ENCODE results near the gene SLC16A6.
"Not testable (repeated sequence)": the region's sequence is repeated elsewhere in the genome, so short reads cannot be mapped to it uniquely, and the experiment has no call there.

Gene SLC16A6

GRCh38 chr17:68310152-68310551 is 19.2 kb upstream of the SLC16A6 start:
- no peak for DNase-seq

DNA sequence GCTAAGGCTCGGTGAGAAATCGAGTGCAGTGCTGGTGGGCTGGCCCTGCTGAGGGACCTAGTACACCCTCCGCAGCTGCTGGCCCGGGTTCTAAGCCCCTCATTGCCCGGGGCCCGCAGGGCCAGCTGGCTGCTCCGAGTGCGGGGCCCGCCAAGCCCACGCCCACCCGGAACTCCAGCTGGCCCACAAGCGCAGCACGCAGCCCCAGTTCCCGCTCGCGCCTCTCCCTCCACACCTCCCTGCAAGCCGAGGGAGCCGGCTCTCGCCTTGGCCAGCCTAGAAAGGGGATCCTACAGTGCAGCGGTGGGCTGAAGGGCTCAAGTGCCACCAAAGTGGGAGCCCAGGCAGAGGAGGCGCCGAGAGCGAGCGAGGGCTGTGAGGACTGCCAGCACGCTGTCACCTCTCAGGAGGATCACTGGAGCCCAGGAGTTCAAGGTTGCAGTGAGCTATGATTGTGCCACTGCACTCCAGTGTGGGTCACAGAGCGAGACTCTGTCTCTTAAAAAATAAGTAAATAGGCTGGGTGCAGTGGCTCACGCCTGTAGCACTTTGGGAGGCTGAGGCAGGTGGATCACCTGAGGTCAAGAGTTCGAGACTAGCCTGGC is 18.2 kb upstream of the SLC16A6 start:
- DNase-seq: not testable (repeated sequence)

DNA sequence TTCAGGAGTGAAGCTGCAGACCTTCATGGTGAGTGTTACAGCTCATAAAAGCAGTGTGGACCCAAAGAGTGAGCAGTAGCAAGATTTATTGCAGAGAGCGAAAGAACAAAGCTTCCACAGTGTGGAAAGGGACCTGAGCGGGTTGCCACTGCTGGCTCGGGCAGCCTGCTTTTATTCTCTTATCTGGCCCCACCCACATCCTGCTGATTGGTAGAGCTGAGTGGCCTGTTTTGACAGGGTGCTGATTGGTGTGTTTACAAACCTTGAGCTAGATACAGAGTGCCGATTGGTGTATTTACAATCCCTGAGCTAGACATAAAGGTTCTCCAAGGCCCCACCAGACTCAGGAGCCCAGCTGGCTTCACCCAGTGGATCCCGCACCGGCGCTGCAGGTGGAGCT is 17.6 kb upstream of the SLC16A6 start:
- DNase-seq: not testable (repeated sequence)

GRCh38 chr17:68307443-68307842 is 16.5 kb upstream of the SLC16A6 start:
- DNase-seq: no peak

DNA sequence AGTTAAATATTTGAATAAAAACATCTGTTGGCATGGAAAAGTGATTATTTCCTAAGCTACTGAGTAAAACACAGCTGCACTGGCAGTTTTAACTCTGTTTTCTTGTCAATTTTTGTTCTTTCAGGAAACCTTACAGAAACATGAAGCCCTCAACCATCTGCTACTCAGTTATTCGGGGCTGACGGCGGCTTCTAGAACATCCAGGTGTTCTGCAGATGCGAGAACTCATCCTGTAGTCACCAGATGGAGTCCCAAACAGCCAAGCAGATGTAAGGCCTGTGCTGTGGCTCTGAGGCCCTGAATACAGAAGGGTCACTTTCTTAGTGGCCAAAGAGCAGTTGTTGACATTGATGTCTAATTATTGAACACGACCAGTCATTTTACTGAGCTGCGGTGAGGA is 15.9 kb upstream of the SLC16A6 start:
- DNase-seq: peak; percentile 19

GRCh38 chr17:68305142-68305541 is 14.2 kb upstream of the SLC16A6 start:
- no peak for DNase-seq

DNA sequence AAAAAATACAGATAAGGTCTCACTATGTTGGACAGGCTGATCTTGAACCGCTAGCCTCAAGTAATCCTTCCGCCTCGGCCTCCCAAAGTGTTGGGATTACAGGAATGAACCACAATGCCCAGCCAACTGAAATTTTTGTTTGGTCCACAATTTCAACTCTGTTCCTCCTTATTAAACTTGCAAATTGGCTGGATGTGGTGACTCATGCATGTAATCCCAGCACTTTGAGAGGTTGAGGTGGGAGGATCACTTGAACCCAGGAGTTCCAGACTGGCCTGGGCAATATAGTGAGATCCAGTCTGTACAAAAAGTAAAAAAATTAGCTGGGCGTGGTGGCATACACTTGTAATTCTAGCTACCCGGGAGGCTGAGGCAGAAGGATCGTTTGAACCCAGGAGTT is 13.8 kb upstream of the SLC16A6 start:
- no peak for DNase-seq

GRCh38 chr17:68302666-68303065 is 11.7 kb upstream of the SLC16A6 start:
- DNase-seq: no peak

DNA sequence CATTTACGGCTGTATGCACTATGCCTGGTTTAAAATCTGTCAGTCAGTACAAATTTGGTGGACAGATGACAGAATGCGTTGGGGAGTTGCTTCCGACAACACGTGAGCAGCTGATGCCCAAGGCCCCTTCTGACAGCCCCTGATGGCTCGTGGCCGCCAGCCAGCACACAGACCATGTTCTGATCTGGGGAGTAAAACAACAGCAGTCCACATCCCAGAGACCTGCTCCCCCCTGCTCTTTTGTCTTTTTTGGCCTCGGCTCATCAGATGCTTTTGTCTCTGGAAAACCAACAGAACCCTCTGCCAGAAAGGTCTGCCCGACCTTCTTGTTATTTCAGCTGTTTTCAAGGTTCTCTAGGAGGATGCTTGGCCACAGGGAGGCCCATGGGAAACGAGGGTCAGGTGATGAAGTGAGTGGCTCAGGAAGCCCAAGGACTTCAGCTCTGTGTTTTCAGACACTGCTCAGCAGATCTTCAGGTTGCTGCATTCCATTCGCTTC is 11.2 kb upstream of the SLC16A6 start:
- peak; percentile 47 for DNase-seq

GRCh38 chr17:68301438-68301959 is 10.6 kb upstream of the SLC16A6 start:
- no peak for DNase-seq

- no peak for DNase-seq
These were observed 8.9 kb upstream of the SLC16A6 start for GRCh38 chr17:68299817-68300216.

DNA sequence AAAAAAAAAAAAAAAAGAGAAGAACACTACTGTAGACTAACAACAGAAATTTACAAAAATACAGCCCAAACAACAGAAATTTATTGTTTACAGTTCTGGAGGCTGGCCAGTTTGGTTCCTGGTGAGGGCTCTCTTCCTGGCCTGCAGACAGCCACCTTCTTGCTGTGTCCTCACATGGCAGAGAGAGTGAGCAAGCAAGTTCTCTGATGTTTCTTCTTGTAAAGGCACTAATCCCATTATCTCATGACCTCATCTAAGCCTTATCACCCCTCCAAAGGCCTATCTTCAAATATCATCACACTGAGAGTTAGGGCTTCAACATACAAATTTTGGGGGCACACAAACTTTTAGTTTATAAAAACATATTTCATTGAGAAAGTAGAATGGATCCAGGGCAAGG is 7.7 kb upstream of the SLC16A6 start:
- no peak for DNase-seq

DNA sequence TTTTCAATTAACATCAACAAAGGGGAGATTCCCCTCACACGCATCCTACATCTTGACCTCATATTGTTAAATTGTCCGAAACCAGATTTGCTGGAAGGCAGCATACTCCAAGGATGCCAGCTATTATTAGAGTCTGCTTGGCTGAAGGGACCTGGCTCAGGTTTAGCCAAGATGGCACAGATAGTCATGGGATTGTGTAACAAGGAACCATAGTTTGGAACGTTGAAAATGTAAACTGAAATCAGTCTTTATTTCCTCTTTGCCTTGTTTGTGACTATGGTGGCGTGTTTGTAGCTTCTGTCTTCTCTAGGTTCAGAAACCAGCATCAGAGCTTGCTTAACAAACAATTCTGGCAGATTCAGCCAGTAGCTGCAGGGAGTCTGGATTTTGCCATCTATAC is 6.3 kb upstream of the SLC16A6 start:
- DNase-seq: no peak

DNA sequence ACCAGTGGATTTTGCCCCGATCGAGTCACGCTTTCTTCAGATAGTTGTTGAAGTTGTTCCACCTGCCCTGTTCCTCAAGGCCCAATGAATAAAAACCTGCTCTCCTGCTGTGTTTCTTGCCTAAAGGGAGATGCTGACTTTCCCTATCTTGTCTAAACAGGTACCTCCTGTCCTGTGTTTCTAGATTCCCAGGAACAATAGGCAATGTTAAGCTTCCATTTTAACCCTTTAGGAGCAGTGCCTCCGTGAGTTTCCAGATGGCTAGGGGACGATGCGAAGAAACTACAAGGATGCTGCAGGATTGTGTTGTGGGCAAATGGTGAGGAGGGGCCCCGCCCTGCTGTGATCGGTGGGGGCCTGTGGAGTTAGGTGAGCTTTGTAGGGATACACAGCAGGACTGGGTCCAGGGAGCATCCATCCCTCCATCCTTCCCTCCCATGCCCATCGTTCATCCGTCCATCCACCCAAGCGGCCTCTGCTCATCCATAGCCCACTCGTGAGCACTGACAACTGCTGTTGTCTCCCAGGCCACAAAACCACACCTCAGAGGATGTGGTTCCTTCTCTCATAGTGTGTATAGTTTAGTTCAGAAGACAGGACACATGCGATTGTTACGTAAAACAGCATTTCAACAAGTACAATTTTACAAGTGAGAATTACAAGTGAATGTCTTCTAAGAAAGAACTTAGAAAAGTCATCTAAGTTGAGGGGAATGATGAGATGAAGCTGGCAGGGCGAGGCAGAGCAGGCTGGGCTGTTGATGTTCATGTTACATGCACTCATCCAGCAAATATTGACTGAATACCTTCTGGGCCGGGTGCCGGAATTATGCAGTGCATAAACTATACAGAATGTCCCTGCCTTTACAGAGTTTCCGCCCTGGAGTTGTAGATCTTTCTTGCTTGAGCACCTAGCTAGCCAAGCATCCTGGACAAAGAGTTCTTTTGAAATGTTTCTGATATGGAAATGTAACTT is 5.6 kb upstream of the SLC16A6 start:
- peak; percentile 53 for DNase-seq

GRCh38 chr17:68295086-68295485 is 4.2 kb upstream of the SLC16A6 start:
- no peak for DNase-seq

DNA sequence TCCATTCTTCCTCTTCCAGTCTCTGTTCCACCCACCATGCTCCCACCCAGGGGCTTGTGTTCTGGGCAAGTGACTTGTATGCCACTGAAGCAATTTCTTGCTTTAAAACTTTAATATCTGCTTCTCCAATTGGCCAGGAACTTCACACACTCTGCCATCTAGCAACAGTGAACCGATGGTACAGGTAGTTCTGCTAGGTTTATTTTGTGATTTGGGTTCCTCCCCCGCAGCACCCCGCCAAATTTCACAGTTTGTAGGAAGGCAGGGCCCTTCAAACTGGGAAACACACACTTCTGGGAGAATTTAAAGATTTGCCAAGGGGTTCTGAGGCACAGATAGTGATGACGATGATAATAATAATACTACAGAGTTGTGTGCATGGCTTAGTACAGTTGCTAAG is 3.7 kb upstream of the SLC16A6 start:
- no peak for DNase-seq

- DNase-seq: peak; percentile 18
These were observed 3.2 kb upstream of the SLC16A6 start for GRCh38 chr17:68294196-68294555.

GRCh38 chr17:68293490-68294195 is 2.7 kb upstream of the SLC16A6 start:
- DNase-seq: peak; percentile 7

GRCh38 chr17:68292689-68293040 is 1.7 kb upstream of the SLC16A6 start:
- DNase-seq: no peak

DNA sequence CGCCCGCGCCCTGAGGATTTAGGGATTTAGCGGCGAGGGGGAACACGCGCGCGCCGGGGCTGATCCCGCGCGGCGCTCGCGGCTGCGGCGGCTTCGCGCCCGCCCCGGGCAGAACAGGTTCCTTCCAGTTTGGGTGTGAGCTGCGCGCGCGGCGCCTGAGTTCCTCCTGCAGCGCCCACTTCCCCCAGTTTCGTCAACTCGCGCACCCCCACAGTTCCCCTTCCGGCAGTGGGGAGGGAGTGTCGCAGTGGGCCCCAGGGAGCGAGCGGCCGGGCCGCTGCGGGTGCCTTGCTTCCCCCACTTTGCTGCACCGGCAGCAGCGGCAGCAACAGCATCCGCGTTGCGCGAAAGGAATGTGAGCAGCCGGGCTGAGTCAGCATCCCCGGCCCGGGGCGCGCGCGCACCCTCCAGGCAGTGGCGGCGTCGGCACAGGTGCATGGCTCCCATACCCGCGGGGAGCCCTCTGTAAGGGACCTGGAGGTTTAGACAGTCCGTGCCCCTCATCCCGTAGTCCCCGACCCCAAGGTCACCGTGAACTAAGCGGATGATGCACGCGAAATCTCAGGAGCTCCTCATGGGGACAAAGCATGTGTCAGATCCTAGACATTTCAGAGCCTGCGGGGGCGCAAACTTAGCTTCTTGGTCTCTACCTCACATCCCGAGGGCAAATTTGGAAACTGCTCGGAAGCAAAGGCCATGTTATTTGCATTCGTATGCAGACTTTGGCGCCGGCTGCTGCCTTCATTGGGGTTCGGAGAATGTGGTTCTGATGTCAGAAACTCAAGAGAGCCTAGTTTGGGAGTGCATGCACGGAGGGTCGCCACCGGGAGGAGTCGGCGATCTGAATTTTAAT is 1.1 kb upstream of the SLC16A6 start:
- peak; percentile 92 for DNase-seq

DNA sequence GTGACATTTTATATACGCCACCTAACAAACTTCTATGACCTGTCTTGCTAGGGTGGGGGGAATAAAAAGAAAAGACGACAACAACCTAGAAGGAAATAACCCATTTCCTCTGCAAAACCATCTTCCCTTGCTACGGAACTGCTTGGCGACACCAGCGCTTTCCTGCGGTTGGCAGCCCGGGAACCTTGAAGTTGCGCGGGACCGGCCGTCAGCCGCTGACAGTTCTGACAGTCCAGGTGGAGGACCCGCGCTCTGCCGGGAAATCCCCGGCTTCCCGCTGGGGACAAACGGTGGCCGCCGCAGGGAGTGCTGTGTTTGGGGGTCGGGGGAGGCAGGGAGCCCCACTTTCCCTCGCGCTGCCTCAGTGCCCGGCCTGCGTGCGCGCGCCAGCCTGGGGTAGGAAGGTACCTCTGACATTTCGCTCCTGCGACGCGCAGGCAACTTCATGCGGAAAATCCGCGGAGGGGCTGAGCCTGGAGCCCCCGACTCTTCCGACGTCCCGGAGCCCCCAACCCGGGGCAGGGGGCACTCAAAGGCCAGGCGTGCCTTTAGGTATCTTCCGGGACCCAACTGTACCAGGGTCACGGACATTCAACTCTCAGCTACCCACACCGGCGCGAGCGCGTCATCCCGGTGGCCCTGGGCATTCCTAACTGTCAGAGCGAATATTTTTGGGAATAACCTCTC is 516 bp downstream of the SLC16A6 start:
- no peak for DNase-seq

- peak; percentile 49 for DNase-seq
These were observed 1.0 kb downstream of the SLC16A6 start for GRCh38 chr17:68289936-68290267.
